DMS79 treated with DMSO at 0.1 percent for 48 hours (cell line): ENCODE data around the gene LLCFC1.

Experiments used
- DNase-seq: peaks from one replicate; lab custom pipeline; 2025; lab: John Stamatoyannopoulos, UW

The LLCFC1 gene

GRCh38 chr7:142910481-142910880 lies 28.8 kb upstream of the LLCFC1 start:
- DNase-seq: no peak

- DNase-seq: no peak
Measured at GRCh38 chr7:142913051-142913450, 26.2 kb upstream of the LLCFC1 start.

GRCh38 chr7:142913566-142913965 lies 25.7 kb upstream of the LLCFC1 start:
- no peak for DNase-seq

- no peak for DNase-seq
Measured at GRCh38 chr7:142914121-142914520, 25.2 kb upstream of the LLCFC1 start.

- DNase-seq: no peak
Measured at GRCh38 chr7:142915315-142915714, 24.0 kb upstream of the LLCFC1 start.

- peak; percentile 58 for DNase-seq
Measured at GRCh38 chr7:142916508-142916907, 22.8 kb upstream of the LLCFC1 start.

- no peak for DNase-seq
Measured at GRCh38 chr7:142917447-142917846, 21.8 kb upstream of the LLCFC1 start.

- no peak for DNase-seq
Measured at GRCh38 chr7:142918901-142919300, 20.4 kb upstream of the LLCFC1 start.

GRCh38 chr7:142919656-142920055 lies 19.6 kb upstream of the LLCFC1 start:
- DNase-seq: no peak

- no peak for DNase-seq
Measured at GRCh38 chr7:142923391-142923790, 15.9 kb upstream of the LLCFC1 start.

- no peak for DNase-seq
Measured at GRCh38 chr7:142925413-142925812, 13.9 kb upstream of the LLCFC1 start.

GRCh38 chr7:142927085-142927745 lies 12.1 kb upstream of the LLCFC1 start:
- no peak for DNase-seq

- DNase-seq: no peak
Measured at GRCh38 chr7:142927949-142928348, 11.3 kb upstream of the LLCFC1 start.

GRCh38 chr7:142930126-142930730 lies 9.1 kb upstream of the LLCFC1 start:
- DNase-seq: no peak

GRCh38 chr7:142932386-142933091 lies 6.7 kb upstream of the LLCFC1 start:
- no peak for DNase-seq

GRCh38 chr7:142933092-142933475 lies 6.2 kb upstream of the LLCFC1 start:
- DNase-seq: no peak

- DNase-seq: no peak
Measured at GRCh38 chr7:142933624-142934023, 5.7 kb upstream of the LLCFC1 start, which contains the start of gene TRPV5. Gene TRPV5 (minus strand): TSS chr7:142933746. CDS start chr7:142933459, 287 bp downstream.

- no peak for DNase-seq
Measured at GRCh38 chr7:142934056-142934455, 5.2 kb upstream of the LLCFC1 start.

- DNase-seq: no peak
Measured at GRCh38 chr7:142935941-142936565, 3.2 kb upstream of the LLCFC1 start.

GRCh38 chr7:142938611-142939010 lies 673 bp upstream of the LLCFC1 start:
- no peak for DNase-seq

GRCh38 chr7:142940966-142941535 lies 1.8 kb downstream of the LLCFC1 start:
- DNase-seq: no peak

- DNase-seq: no peak
Measured at GRCh38 chr7:142941541-142941940, 2.3 kb downstream of the LLCFC1 start.
